Measurements from ENCODE around the gene RMRP. TPM values are rescaled to one million over a fixed set of nuclear protein-coding genes. Genes with fewer than 3 reads are reported as not detected.
A peak's percentile ranks its signal among the peaks of the same experiment; 100 is the strongest.

RMRP gene
- total RNA-seq, 1 donor, result 88,726 TPM

- peak; percentile 89 for DNase-seq (ENCODE audit: insufficient read length, low spot score, missing footprints)
- no peaks in the 10 kb centered on the region for H3K36me3 ChIP-seq (ENCODE audit: insufficient read depth, low read length)
- peak overlapping the region; percentile 74 for H2AFZ ChIP-seq (ENCODE audit: low read length)
- peaks cover 15% of the 10 kb centered on the region for H3K27me3 ChIP-seq (ENCODE audit: insufficient read depth, low read length)
- peak overlapping the region; percentile 68 for H3K4me3 ChIP-seq (ENCODE audit: insufficient read depth, low read length)
- H4K20me1 ChIP-seq (ENCODE audit: insufficient read depth, low read length), result peaks cover 5% of the 10 kb centered on the region
- H3K4me2 ChIP-seq (ENCODE audit: insufficient read depth, low read length), result peak overlapping the region; percentile 85
- H3K27ac ChIP-seq (ENCODE audit: low read depth, low read length), result no peak overlapping the region
- no peaks in the 10 kb centered on the region for H3K79me2 ChIP-seq (ENCODE audit: insufficient read depth, low read length)
- H3K9me3 ChIP-seq (ENCODE audit: low read depth, low read length), result no peaks in the 10 kb centered on the region
- no peak for TF ChIP-seq CTCF (IDR thresholded peaks at IDR 0.05; ENCODE audit: extremely low read depth, low read depth, low read length)
- H3K4me1 ChIP-seq (ENCODE audit: insufficient read depth, low read length), result no peaks in the 10 kb centered on the region
These were observed 18.0 kb upstream of the RMRP start for GRCh38 chr9:35675732-35676392.

GRCh38 chr9:35675204-35675603 is 17.4 kb upstream of the RMRP start:
- peak overlapping the region; percentile 85 for H3K4me2 ChIP-seq (ENCODE audit: insufficient read depth, low read length)
- DNase-seq (ENCODE audit: insufficient read length, low spot score, missing footprints), result no peak
- H3K36me3 ChIP-seq (ENCODE audit: insufficient read depth, low read length), result no peaks in the 10 kb centered on the region
- peaks cover 15% of the 10 kb centered on the region for H3K27me3 ChIP-seq (ENCODE audit: insufficient read depth, low read length)
- no peaks in the 10 kb centered on the region for H4K20me1 ChIP-seq (ENCODE audit: insufficient read depth, low read length)
- H3K9me3 ChIP-seq (ENCODE audit: low read depth, low read length), result no peaks in the 10 kb centered on the region
- H3K4me3 ChIP-seq (ENCODE audit: insufficient read depth, low read length), result peak overlapping the region; percentile 68
- no peaks in the 10 kb centered on the region for H3K79me2 ChIP-seq (ENCODE audit: insufficient read depth, low read length)
- H3K27ac ChIP-seq (ENCODE audit: low read depth, low read length), result no peak overlapping the region
- H3K4me1 ChIP-seq (ENCODE audit: insufficient read depth, low read length), result no peaks in the 10 kb centered on the region
- no peak for TF ChIP-seq CTCF (IDR thresholded peaks at IDR 0.05; ENCODE audit: extremely low read depth, low read depth, low read length)
- no peak overlapping the region for H2AFZ ChIP-seq (ENCODE audit: low read length)

- no peak for DNase-seq (ENCODE audit: insufficient read length, low spot score, missing footprints)
- Histone ChIP-seq H3K27me3 (ENCODE audit: insufficient read depth, low read length) (peaks cover 15% of the 10 kb centered on the region), H3K4me1 (ENCODE audit: insufficient read depth, low read length) (no peaks in the 10 kb centered on the region), H3K36me3 (ENCODE audit: insufficient read depth, low read length) (no peaks in the 10 kb centered on the region), H3K79me2 (ENCODE audit: insufficient read depth, low read length) (no peaks in the 10 kb centered on the region), H2AFZ (ENCODE audit: low read length) (no peak overlapping the region), H3K9me3 (ENCODE audit: low read depth, low read length) (no peaks in the 10 kb centered on the region), H3K4me2 (ENCODE audit: insufficient read depth, low read length) (no peak overlapping the region), H4K20me1 (ENCODE audit: insufficient read depth, low read length) (no peaks in the 10 kb centered on the region), H3K27ac (ENCODE audit: low read depth, low read length) (no peak overlapping the region), H3K4me3 (ENCODE audit: insufficient read depth, low read length) (no peak overlapping the region)
- TF ChIP-seq CTCF (IDR thresholded peaks at IDR 0.05; ENCODE audit: extremely low read depth, low read depth, low read length), result no peak
These were observed 16.2 kb upstream of the RMRP start for GRCh38 chr9:35674025-35674361.

- no peak within 1 kb of the TSS for H2AFZ ChIP-seq (ENCODE audit: low read length)
- no peak within 1 kb of the TSS for H3K27ac ChIP-seq (ENCODE audit: low read depth, low read length)
- no peak within 1 kb of the TSS for H3K4me2 ChIP-seq (ENCODE audit: insufficient read depth, low read length)
- no peaks in the 10 kb centered on the region for H4K20me1 ChIP-seq (ENCODE audit: insufficient read depth, low read length)
- TF ChIP-seq CTCF (IDR thresholded peaks at IDR 0.05; ENCODE audit: extremely low read depth, low read depth, low read length), result no peak
- H3K36me3 ChIP-seq (ENCODE audit: insufficient read depth, low read length), result no peaks in the 10 kb centered on the region
- no peaks in the 10 kb centered on the region for H3K4me1 ChIP-seq (ENCODE audit: insufficient read depth, low read length)
- no peaks in the 10 kb centered on the region for H3K9me3 ChIP-seq (ENCODE audit: low read depth, low read length)
- no peaks in the 10 kb centered on the region for H3K79me2 ChIP-seq (ENCODE audit: insufficient read depth, low read length)
- H3K4me3 ChIP-seq (ENCODE audit: insufficient read depth, low read length), result no peak within 1 kb of the TSS
- H3K27me3 ChIP-seq (ENCODE audit: insufficient read depth, low read length), result peaks cover 15% of the 10 kb centered on the region
- DNase-seq (ENCODE audit: insufficient read length, low spot score, missing footprints), result peak; percentile 80
These were observed 15.6 kb upstream of the RMRP start, which contains the start of gene CA9 for GRCh38 chr9:35673132-35674024. Gene CA9 (plus strand): TSS chr9:35673928. CDS start chr9:35673960, 32 bp downstream.

Data from osteoblast (primary cell).